Keratinocyte (primary cell): ENCODE results near the gene EGFR. TPM values are rescaled to one million over a fixed set of nuclear protein-coding genes. Genes with fewer than 3 reads are reported as not detected.
A peak's percentile ranks its signal among the peaks of the same experiment; 100 is the strongest.

ENCODE experiments used
- DNase-seq: peaks from one replicate; pipeline ENCODE4 v3.0.0-alpha.2; 2011; ENCODE audit warnings: low read depth, missing footprints, low spot score
- FAIRE-seq: peaks from 2 replicates; lab custom pipeline; 2011; peaks lifted over from hg19 to GRCh38; lab: Jason Lieb, UNC
- H2AFZ ChIP-seq: 2 replicates; pipeline ENCODE4 v1.6.0; 2012; ENCODE audit warnings: low read length, control low read depth, inconsistent platforms; ENCODE audit not compliant: control insufficient read depth
- H3K27ac ChIP-seq: 2 replicates; pipeline ENCODE4 v1.5.1; 2011; ENCODE audit warnings: low read length; ENCODE audit not compliant: control insufficient read depth, insufficient read depth
- H3K27me3 ChIP-seq: 3 replicates; pipeline ENCODE4 v1.6.0; 2011; ENCODE audit warnings: low read length; ENCODE audit not compliant: control insufficient read depth, insufficient read depth; ENCODE audit errors: extremely low read depth
- H3K36me3 ChIP-seq, 2 experiments: 2 replicates in 1 of 2; 3 replicates in 1 of 2; pipeline ENCODE4 v1.5.1; 2011; ENCODE audit warnings: low read length in 2 of 2, mild to moderate bottlenecking in 1 of 2; ENCODE audit not compliant: control insufficient read depth in 2 of 2, insufficient read depth in 2 of 2; ENCODE audit errors: extremely low read depth in 1 of 2
- H3K4me1 ChIP-seq: 3 replicates; pipeline ENCODE4 v1.5.1; 2011; ENCODE audit warnings: low read length; ENCODE audit not compliant: control insufficient read depth, insufficient read depth; ENCODE audit errors: extremely low read depth
- H3K4me2 ChIP-seq: 3 replicates; pipeline ENCODE4 v1.6.0; 2011; ENCODE audit warnings: low read depth, low read length; ENCODE audit not compliant: control insufficient read depth, insufficient read depth; ENCODE audit errors: extremely low read depth
- H3K4me3 ChIP-seq, 3 experiments: fragments of 200-600 bp in 1 of 3; sonication (generic) in 1 of 3; 2 replicates in 2 of 3; 3 replicates in 1 of 3; pipeline ENCODE4 v1.5.1; 2011 to 2016; ENCODE audit warnings: low read length in 3 of 3, mild to moderate bottlenecking in 3 of 3, control low read depth in 2 of 3, inconsistent platforms in 1 of 3, low read depth in 1 of 3, mixed read lengths in 1 of 3, mixed run types in 1 of 3, moderate library complexity in 1 of 3; ENCODE audit not compliant: control insufficient read depth in 2 of 3, insufficient read depth in 2 of 3; ENCODE audit errors: extremely low read depth in 1 of 3
- H3K79me2 ChIP-seq: 2 replicates; pipeline ENCODE4 v1.6.0; 2012; ENCODE audit warnings: low read length; ENCODE audit not compliant: control insufficient read depth, insufficient read depth
- H3K9ac ChIP-seq: 3 replicates; pipeline ENCODE4 v1.6.0; 2011; ENCODE audit warnings: low read length; ENCODE audit not compliant: control insufficient read depth, insufficient read depth; ENCODE audit errors: extremely low read depth
- H3K9me1 ChIP-seq: 3 replicates; pipeline ENCODE4 v1.6.0; 2011; ENCODE audit warnings: low read length; ENCODE audit not compliant: control insufficient read depth, insufficient read depth; ENCODE audit errors: extremely low read depth
- H3K9me3 ChIP-seq: 2 replicates; pipeline ENCODE4 v1.5.1; 2012; ENCODE audit warnings: low read depth, low read length; ENCODE audit not compliant: control insufficient read depth
- H4K20me1 ChIP-seq: 3 replicates; pipeline ENCODE4 v1.6.0; 2011; ENCODE audit warnings: low read length; ENCODE audit not compliant: control insufficient read depth, insufficient read depth; ENCODE audit errors: extremely low read depth
- EZH2 ChIP-seq: IDR thresholded peaks from one replicate; pipeline ENCODE4 v1.6.1; 2012; ENCODE audit warnings: inconsistent platforms, mild to moderate bottlenecking, low read length, moderate library complexity
- dilution Hi-C: fragments of 300-500 bp; cut with MboI; formaldehyde crosslinking; loops from one replicate; pipeline ENCODE4 v1.7.0; 2020; ENCODE audit warnings: low sequenced_read_pairs; ENCODE audit not compliant: extremely low pct_ligation_motif_present
- polyA plus RNA-seq, 5 experiments: library from polyadenylated mRNA; depleted of rRNA in 3 of 5; stranded (reverse) in 3 of 5; stranded (forward) in 1 of 5; unstranded in 1 of 5; fragments of >200 nt; gene quantifications; 1 replicate in 1 of 5; 2 replicates in 3 of 5; 3 replicates in 1 of 5; pipeline versions ENCODE4 v1.2.1 to v1.2.3, GENCODE V29; 2011 to 2012; ENCODE audit warnings: missing spikeins in 2 of 5, low read depth in 1 of 5, low replicate concordance in 1 of 5
- TF ChIP-seq, protein P1 (sequence below), 3 experiments: IDR thresholded peaks in 1 of 3; conservative IDR thresholded peaks in 1 of 3; optimal IDR thresholded peaks in 1 of 3; 2 replicates in 2 of 3; 3 replicates in 1 of 3; pipeline versions ENCODE3 to v1.5.1; 2011; ENCODE audit warnings: low read length in 3 of 3, mild to moderate bottlenecking in 3 of 3, moderate library complexity in 2 of 3, control low read depth in 1 of 3, inconsistent platforms in 1 of 3; ENCODE audit not compliant: insufficient read depth in 2 of 3; ENCODE audit errors: extremely low read depth in 1 of 3

Gene EGFR
- polyA plus RNA-seq, 1 donor (not counting 4 experiments of a cell fraction or from before 2014, with no cell fraction given) = 120 TPM

DNA sequence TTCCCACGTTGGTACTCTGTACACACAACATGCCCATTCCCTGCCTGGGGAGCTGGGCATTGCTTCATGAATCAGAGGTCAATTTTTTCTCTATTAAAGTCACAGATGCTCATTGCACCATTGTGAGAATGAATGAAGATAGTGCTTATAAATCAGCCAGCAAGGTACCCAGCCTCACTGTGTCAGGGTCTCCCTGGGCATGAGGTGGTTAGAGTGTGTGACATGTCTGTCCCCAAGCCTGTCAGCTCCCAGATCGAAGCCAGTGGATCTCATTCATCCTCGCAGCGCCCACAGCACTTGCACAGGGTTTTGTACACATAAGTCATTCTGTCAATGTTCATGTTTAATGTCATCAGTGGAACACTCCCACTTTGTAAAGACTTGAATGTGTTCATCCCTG, 126.8 kb downstream of the EGFR start:
- no peak overlapping the region for H2AFZ ChIP-seq
- no peaks in the 10 kb centered on the region for H3K27me3 ChIP-seq
- H3K4me2 ChIP-seq = no peak overlapping the region
- dilution Hi-C loops = no loop called here
- peaks cover 54 to 73% of the 10 kb centered on the region in 2 experiments for H3K36me3 ChIP-seq
- H3K9ac ChIP-seq = no peak overlapping the region
- H3K27ac ChIP-seq = no peak overlapping the region
- H3K4me1 ChIP-seq = peaks cover 8% of the 10 kb centered on the region
- H3K9me1 ChIP-seq = no peaks in the 10 kb centered on the region
- H3K9me3 ChIP-seq = no peaks in the 10 kb centered on the region
- DNase-seq = no peak
- H3K4me3 ChIP-seq = no peak overlapping the region
- TF ChIP-seq EZH2 = no peak
- TF ChIP-seq, protein P1, sequence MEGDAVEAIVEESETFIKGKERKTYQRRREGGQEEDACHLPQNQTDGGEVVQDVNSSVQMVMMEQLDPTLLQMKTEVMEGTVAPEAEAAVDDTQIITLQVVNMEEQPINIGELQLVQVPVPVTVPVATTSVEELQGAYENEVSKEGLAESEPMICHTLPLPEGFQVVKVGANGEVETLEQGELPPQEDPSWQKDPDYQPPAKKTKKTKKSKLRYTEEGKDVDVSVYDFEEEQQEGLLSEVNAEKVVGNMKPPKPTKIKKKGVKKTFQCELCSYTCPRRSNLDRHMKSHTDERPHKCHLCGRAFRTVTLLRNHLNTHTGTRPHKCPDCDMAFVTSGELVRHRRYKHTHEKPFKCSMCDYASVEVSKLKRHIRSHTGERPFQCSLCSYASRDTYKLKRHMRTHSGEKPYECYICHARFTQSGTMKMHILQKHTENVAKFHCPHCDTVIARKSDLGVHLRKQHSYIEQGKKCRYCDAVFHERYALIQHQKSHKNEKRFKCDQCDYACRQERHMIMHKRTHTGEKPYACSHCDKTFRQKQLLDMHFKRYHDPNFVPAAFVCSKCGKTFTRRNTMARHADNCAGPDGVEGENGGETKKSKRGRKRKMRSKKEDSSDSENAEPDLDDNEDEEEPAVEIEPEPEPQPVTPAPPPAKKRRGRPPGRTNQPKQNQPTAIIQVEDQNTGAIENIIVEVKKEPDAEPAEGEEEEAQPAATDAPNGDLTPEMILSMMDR (optimal IDR thresholded peaks at IDR 0.05 in 1 of 3, IDR thresholded peaks at IDR 0.05 in 1 of 3, conservative IDR thresholded peaks at IDR 0.05 in 1 of 3; ENCODE audit: extremely low read depth in 1 of 3, insufficient read depth in 2 of 3, low read length in 3 of 3) = no peak
- peak; percentile 29 for FAIRE-seq
- H4K20me1 ChIP-seq = no peaks in the 10 kb centered on the region
- peaks cover 51% of the 10 kb centered on the region for H3K79me2 ChIP-seq

DNA sequence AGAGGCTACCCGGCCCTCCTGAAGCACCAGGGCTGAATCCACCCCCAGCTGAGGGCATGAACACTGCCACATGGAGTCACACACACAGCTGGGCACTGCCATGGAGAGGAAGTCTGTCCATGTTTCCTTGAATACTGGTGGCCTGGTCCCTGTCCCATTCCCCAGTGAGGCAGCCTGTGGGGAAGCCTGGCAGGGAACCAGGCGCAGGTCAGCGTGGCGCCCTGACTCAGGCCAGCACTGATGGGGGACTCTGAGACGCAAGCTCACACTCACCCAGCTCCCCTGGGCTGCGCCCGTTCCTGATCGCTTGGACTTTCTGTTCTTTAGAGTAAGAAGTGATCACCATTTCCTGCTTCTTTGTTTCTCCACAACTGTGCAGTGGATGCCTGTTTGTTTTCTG, 128.3 kb downstream of the EGFR start:
- Histone ChIP-seq H2AFZ (no peak overlapping the region), H3K9ac (no peak overlapping the region), H3K9me1 (no peaks in the 10 kb centered on the region), H3K9me3 (no peaks in the 10 kb centered on the region), H3K79me2 (peaks cover 51% of the 10 kb centered on the region), H3K27me3 (no peaks in the 10 kb centered on the region), H3K36me3 (peaks cover 58 to 83% of the 10 kb centered on the region in 2 experiments), H3K4me1 (no peaks in the 10 kb centered on the region), H3K4me3 (no peak overlapping the region), H3K4me2 (no peak overlapping the region), H4K20me1 (no peaks in the 10 kb centered on the region), H3K27ac (no peak overlapping the region)
- TF ChIP-seq, protein P1 (optimal IDR thresholded peaks at IDR 0.05 in 1 of 3, IDR thresholded peaks at IDR 0.05 in 1 of 3, conservative IDR thresholded peaks at IDR 0.05 in 1 of 3; ENCODE audit: extremely low read depth in 1 of 3, insufficient read depth in 2 of 3, low read length in 3 of 3) = no peak
- TF ChIP-seq EZH2 = no peak
- DNase-seq (no peak), FAIRE-seq (no peak)
- dilution Hi-C loops = no loop called here
